HepG2 (cell line): ENCODE measurements around the gene KCTD1. TPM values are rescaled to one million over a fixed set of nuclear protein-coding genes. Genes with fewer than 3 reads are reported as not detected.

Experiments used
- ARID4A ChIP-seq: sonication (generic); formaldehyde crosslinking; IDR thresholded peaks from 2 replicates; pipeline ENCODE4 v1.5.0; 2020; ENCODE audit warnings: mild to moderate bottlenecking, missing genetic modification reagents, borderline replicate concordance
- HDAC2 ChIP-seq: sonication (generic); formaldehyde crosslinking; IDR thresholded peaks from 2 replicates; pipeline ENCODE4 v1.4.0; 2020; ENCODE audit warnings: missing genetic modification reagents
- HHEX ChIP-seq: IDR thresholded peaks from 2 replicates; pipeline ENCODE4 v1.6.1; 2016; ENCODE audit warnings: control low read depth
- HNRNPLL ChIP-seq: fragments of 200-400 bp; formaldehyde crosslinking; IDR thresholded peaks from 2 replicates; pipeline ENCODE4 v1.6.1; 2017; ENCODE audit warnings: mild to moderate bottlenecking, low read depth, low read length; ENCODE audit not compliant: poor library complexity, severe bottlenecking
- IKZF1 ChIP-seq: fragments of 450-650 bp; IDR thresholded peaks from 2 replicates; pipeline ENCODE4 v1.7.1; 2016
- MAX ChIP-seq: IDR thresholded peaks from 2 replicates; pipeline ENCODE4 v1.6.1; 2012; ENCODE audit warnings: inconsistent platforms
- NFE2L2 ChIP-seq: fragments of 150-350 bp; IDR thresholded peaks from 2 replicates; pipeline ENCODE4 v1.6.1; 2014; ENCODE audit warnings: low read length
- RNF2 ChIP-seq: fragments of 450-650 bp; conservative IDR thresholded peaks from 2 replicates; pipeline ENCODE4 v1.6.1; 2016; ENCODE audit warnings: low read depth
- SALL1 ChIP-seq: sonication (generic); formaldehyde crosslinking; IDR thresholded peaks from 2 replicates; pipeline ENCODE4 v1.8.0; 2022; ENCODE audit warnings: mild to moderate bottlenecking, missing genetic modification reagents
- SOX6 ChIP-seq, 2 experiments: fragments of 450-650 bp in 1 of 2; sonication (generic) in 1 of 2; formaldehyde crosslinking in 1 of 2; IDR thresholded peaks; 2 replicates each; pipeline versions ENCODE4 v1.4.0 to v1.6.1; 2017 to 2020; ENCODE audit warnings: antibody characterized with exemption in 1 of 2, mild to moderate bottlenecking in 1 of 2, missing genetic modification reagents in 1 of 2
- SSRP1 ChIP-seq: IDR thresholded peaks from 2 replicates; pipeline ENCODE4 v1.6.1; 2016; ENCODE audit warnings: control low read depth
- TFDP2 ChIP-seq: sonication (generic); formaldehyde crosslinking; IDR thresholded peaks from 2 replicates; pipeline ENCODE4 v1.4.0; 2020; ENCODE audit warnings: missing genetic modification reagents
- ZNF292 ChIP-seq: sonication (generic); formaldehyde crosslinking; IDR thresholded peaks from 2 replicates; pipeline ENCODE4 v1.8.1; 2022; ENCODE audit warnings: mild to moderate bottlenecking, low read depth, missing genetic modification reagents, borderline replicate concordance
- ZNF605 ChIP-seq: sonication (generic); formaldehyde crosslinking; IDR thresholded peaks from 2 replicates; pipeline ENCODE4 v1.8.0; 2022; ENCODE audit warnings: mild to moderate bottlenecking, missing genetic modification reagents
- ZNF800 ChIP-seq: sonication (generic); formaldehyde crosslinking; IDR thresholded peaks from 2 replicates; pipeline ENCODE4 v1.4.0; 2020; ENCODE audit warnings: missing genetic modification reagents
- ZNF839 ChIP-seq: sonication (generic); formaldehyde crosslinking; IDR thresholded peaks from 2 replicates; pipeline ENCODE4 v1.4.0; 2020; ENCODE audit warnings: missing genetic modification reagents, mild to moderate bottlenecking, borderline replicate concordance
- polyA plus RNA-seq, 8 experiments: library from polyadenylated mRNA; depleted of rRNA in 3 of 8; stranded (reverse) in 7 of 8; unstranded in 1 of 8; fragments of >200 nt; fragmentation: Illumina TruSeq in 4 of 8; extraction: Trizol in 4 of 8; gene quantifications; 2 replicates each; pipeline versions ENCODE4 v1.2.1 to v1.2.3, GENCODE V29; 2011 to 2016; ENCODE audit warnings: low read depth in 4 of 8, missing spikeins in 1 of 8, mixed read lengths in 1 of 8; ENCODE audit not compliant: insufficient read depth in 1 of 8
- total RNA-seq, 5 experiments: library from RNA; depleted of rRNA; stranded (reverse); fragments of >200 nt; fragmentation: Illumina TruSeq; extraction: Trizol; gene quantifications; 2 replicates each; pipeline ENCODE4 v1.2.3, GENCODE V29; 2016; ENCODE audit warnings: low read depth in 1 of 5

The KCTD1 gene
- total and polyA plus RNA-seq, 2 of the 13 experiments (the other 11 are each of a cell fraction or from before 2014, with no cell fraction given): 2.7 to 6.8 TPM

- TF ChIP-seq TFDP2: peak; percentile 42; the same call in 1 of the 2 replicates
- no peak for TF ChIP-seq IKZF1
- TF ChIP-seq HDAC2: peak; percentile 43; the same call in 1 of the 2 replicates
- no peak for TF ChIP-seq SSRP1
- peak; percentile 83 for TF ChIP-seq NFE2L2
- TF ChIP-seq ZNF292 (CRISPR knock-in tag): peak; percentile 14; the same call in 1 of the 2 replicates
- TF ChIP-seq ZNF800 (CRISPR knock-in tag): peak; percentile 40; the same call in 1 of the 2 replicates
- TF ChIP-seq ARID4A (CRISPR knock-in tag): no peak
- TF ChIP-seq RNF2: 0 out of 2 replicates have a peak, but pooled peaks have one; percentile 31
- no peak for TF ChIP-seq SOX6 (IDR thresholded peaks at IDR 0.05)
- peak; percentile 33; the same call in 1 of the 2 replicates for TF ChIP-seq SOX6 (CRISPR knock-in tag; IDR thresholded peaks at IDR 0.05)
- peak; percentile 40; the same call in 1 of the 2 replicates for TF ChIP-seq MAX
- peak; percentile 54; the same call in 1 of the 2 replicates for TF ChIP-seq ZNF605 (CRISPR knock-in tag)
- TF ChIP-seq HHEX (CRISPR knock-in tag): no peak
- no peak for TF ChIP-seq ZNF839 (CRISPR knock-in tag)
- TF ChIP-seq HNRNPLL: peak; percentile 32
- TF ChIP-seq SALL1 (CRISPR knock-in tag): peak; percentile 38; the same call in 1 of the 2 replicates
These were observed 26.9 kb upstream of the KCTD1 start (continued) for GRCh38 chr18:26574958-26575864.
